ENCODE measurements around the gene TOMT.

- TF ChIP-seq, protein P1, sequence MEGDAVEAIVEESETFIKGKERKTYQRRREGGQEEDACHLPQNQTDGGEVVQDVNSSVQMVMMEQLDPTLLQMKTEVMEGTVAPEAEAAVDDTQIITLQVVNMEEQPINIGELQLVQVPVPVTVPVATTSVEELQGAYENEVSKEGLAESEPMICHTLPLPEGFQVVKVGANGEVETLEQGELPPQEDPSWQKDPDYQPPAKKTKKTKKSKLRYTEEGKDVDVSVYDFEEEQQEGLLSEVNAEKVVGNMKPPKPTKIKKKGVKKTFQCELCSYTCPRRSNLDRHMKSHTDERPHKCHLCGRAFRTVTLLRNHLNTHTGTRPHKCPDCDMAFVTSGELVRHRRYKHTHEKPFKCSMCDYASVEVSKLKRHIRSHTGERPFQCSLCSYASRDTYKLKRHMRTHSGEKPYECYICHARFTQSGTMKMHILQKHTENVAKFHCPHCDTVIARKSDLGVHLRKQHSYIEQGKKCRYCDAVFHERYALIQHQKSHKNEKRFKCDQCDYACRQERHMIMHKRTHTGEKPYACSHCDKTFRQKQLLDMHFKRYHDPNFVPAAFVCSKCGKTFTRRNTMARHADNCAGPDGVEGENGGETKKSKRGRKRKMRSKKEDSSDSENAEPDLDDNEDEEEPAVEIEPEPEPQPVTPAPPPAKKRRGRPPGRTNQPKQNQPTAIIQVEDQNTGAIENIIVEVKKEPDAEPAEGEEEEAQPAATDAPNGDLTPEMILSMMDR (IDR thresholded peaks at IDR 0.05; ENCODE audit: low read length): no peak
- TF ChIP-seq EZH2 (IDR thresholded peaks at IDR 0.05; ENCODE audit: borderline replicate concordance, low read length): no peak
Measured at GRCh38 chr11:72114570-72114969, 8.8 kb downstream of the TOMT start.

Measured in OCI-LY1 (cell line).